GM12865 (cell line): ENCODE results near the gene PCMT1.

Source experiments
- DNase-seq: peaks from one replicate; pipeline ENCODE4 v3.0.0; 2010; ENCODE audit warnings: low read depth
- H3K4me3 ChIP-seq: 2 replicates; pipeline ENCODE4 v1.5.1; 2011; ENCODE audit warnings: mild to moderate bottlenecking, low read depth, low read length, control low read depth
- CTCF ChIP-seq: IDR thresholded peaks from 2 replicates; pipeline ENCODE4 v1.5.1; 2011; ENCODE audit warnings: low read length, control low read depth, low read depth, inconsistent platforms; ENCODE audit not compliant: insufficient read depth; ENCODE audit errors: missing control alignments

PCMT1 gene

GRCh38 chr6:149777624-149778023 lies 28.1 kb downstream of the PCMT1 start:
- no peak for TF ChIP-seq CTCF
- DNase-seq, result no peak
- H3K4me3 ChIP-seq, result no peak overlapping the region

DNA sequence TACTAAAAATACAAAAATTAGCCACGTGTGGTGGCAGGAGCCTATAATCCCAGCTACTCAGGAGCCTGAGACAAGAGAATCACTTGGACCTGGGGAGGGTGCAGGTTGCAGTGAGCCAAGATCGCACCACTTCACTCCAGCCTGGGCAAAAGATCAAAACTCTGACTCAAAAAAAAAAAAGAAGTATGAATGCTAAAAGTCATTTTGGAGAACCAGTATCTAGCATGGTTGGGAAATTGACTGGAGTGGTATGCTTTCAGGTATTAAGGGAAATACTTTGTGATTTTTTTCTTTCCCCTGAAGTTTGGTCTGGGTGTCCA lies 30.1 kb downstream of the PCMT1 start:
- TF ChIP-seq CTCF, result no peak
- DNase-seq, result no peak
- H3K4me3 ChIP-seq, result no peak overlapping the region

DNA sequence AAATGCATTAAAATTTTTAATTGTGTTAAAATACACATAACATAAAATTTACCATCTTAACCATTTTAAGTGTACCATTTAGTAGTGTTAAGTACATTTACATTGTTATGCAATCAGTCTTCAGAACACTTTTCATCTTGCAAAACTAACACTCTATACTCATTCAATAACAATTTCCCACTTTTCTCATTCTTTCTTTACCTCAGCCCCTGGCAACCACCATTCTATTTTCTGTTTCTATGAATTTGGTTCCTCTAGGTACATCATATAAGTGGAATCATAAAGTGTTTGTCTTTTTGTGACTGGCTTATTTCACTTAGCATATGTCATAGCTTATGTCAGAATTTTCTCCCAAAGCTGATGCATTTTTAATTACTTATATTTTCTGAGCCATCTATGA lies 32.2 kb downstream of the PCMT1 start:
- no peak overlapping the region for H3K4me3 ChIP-seq
- no peak for TF ChIP-seq CTCF
- no peak for DNase-seq

DNA sequence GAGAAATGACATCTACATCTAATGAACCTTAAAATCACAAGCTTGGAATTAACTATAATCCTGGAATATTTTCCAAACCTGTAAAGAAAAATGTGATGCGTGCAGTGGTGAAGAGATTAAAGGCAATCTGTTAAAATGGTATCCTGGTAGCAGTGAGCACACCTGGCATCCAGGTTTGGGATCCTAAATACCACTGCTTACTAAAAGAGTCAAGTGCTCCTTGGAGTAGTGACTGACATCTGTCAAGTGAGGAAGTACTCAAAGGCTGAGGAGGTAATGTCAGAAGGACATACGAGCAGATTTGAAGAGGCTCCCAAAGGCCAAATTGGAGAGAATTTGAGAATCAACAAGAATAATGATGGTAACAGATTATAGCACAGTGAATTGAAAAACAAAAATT lies 32.8 kb downstream of the PCMT1 start:
- DNase-seq, result no peak
- no peak for TF ChIP-seq CTCF
- H3K4me3 ChIP-seq, result no peak overlapping the region

- no peak for TF ChIP-seq CTCF
- H3K4me3 ChIP-seq, result no peak overlapping the region
- DNase-seq, result no peak
These were observed 34.0 kb downstream of the PCMT1 start for GRCh38 chr6:149783551-149783950.

- DNase-seq, result peak; percentile 1
- TF ChIP-seq CTCF, result no peak
- H3K4me3 ChIP-seq, result no peak overlapping the region
These were observed 56.6 kb downstream of the PCMT1 start for GRCh38 chr6:149806127-149806526.

- no peak for DNase-seq
- no peak for TF ChIP-seq CTCF
- no peak overlapping the region for H3K4me3 ChIP-seq
These were observed 60.3 kb downstream of the PCMT1 start for GRCh38 chr6:149809798-149810197.
